ENCODE measurements around the gene HGFAC.

DNA sequence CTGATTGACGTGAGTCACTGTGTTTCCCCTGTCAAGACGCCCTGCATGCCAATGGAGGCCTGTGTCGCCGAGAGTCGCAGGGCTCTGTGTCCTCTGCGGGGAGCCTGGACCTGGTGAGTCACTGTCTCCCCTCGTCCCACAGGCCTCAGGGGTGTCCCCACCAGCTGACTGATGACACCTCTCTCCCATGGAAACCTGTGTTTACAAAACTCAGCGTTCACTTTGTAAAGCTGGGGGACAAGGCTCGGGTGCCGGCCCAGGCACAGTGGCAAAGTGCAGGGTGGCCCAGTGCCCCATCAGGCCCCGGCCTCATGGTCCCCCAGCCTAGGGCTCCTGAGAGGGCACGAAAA is 21.2 kb upstream of the HGFAC start:
- TF ChIP-seq POLR2A (IDR thresholded peaks at IDR 0.05; ENCODE audit: low read depth): no peak
- no peak for TF ChIP-seq CTCF (IDR thresholded peaks at IDR 0.05)
- TF ChIP-seq EP300 (IDR thresholded peaks at IDR 0.05): no peak
- no peak for TF ChIP-seq POLR2AphosphoS5 (IDR thresholded peaks at IDR 0.05)
